Adrenal gland (tissue), 12 donors: Measurements from ENCODE around the gene ANKRD60. TPM values are rescaled to one million over a fixed set of nuclear protein-coding genes. Genes with fewer than 3 reads are reported as not detected.
A peak's percentile ranks its signal among the peaks of the same experiment; 100 is the strongest.

ENCODE experiments used
- DNase-seq, 7 donors: peaks; one replicate each; pipeline ENCODE4 v3.0.0-alpha.2; 2019 to 2020
- H3K27ac ChIP-seq, 5 donors: fragments of 200-600 bp; sonication (generic) in 4 of 5; 1 replicate in 3 of 5; 2 replicates in 2 of 5; pipeline versions ENCODE4 v1.5.1 to v1.8.0; 2016 to 2020; ENCODE audit warnings: mild to moderate bottlenecking in 1 of 5
- H3K27me3 ChIP-seq: fragments of 200-600 bp; 2 replicates; pipeline ENCODE4 v1.8.0; 2021
- H3K36me3 ChIP-seq, 2 donors: fragments of 200-600 bp; replicated peaks in 1 of 2; 1 replicate in 1 of 2; 2 replicates in 1 of 2; pipeline versions ENCODE4 v1.5.1 to v1.8.0; 2018 to 2022
- H3K4me1 ChIP-seq, 2 donors: fragments of 200-600 bp; replicated peaks in 1 of 2; 1 replicate in 1 of 2; 2 replicates in 1 of 2; pipeline versions ENCODE4 v1.5.1 to v1.8.0; 2018 to 2021
- H3K4me3 ChIP-seq, 4 donors: fragments of 200-600 bp; sonication (generic) in 3 of 4; one replicate each; pipeline ENCODE4 v1.5.1; 2016 to 2018
- H3K9me3 ChIP-seq, 3 donors: fragments of 200-600 bp; sonication (generic) in 1 of 3; replicated peaks in 1 of 3; 1 replicate in 2 of 3; 2 replicates in 1 of 3; pipeline versions ENCODE4 v1.5.1 to v1.8.0; 2016 to 2021
- POLR2A ChIP-seq, 2 donors: fragments of 450-650 bp; IDR thresholded peaks; one replicate each; pipeline ENCODE4 v1.6.1; 2017; ENCODE audit warnings: antibody characterized with exemption in 2 of 2, mild to moderate bottlenecking in 2 of 2, moderate library complexity in 1 of 2
- WGBS, 4 donors: extraction: QIAGEN DNeasy Blood & Tissue Kit in 2 of 4; methylation state at CpG; one replicate each; pipeline versions ENCODE4 v1.1.5 to v1.1.7; 2013 to 2017; 5-methylcytosine and 5-hydroxymethylcytosine counted together
- intact Hi-C, 2 donors: fragments of 100-400 bp; cut with DNase I; formaldehyde crosslinking; loops; one replicate each; pipeline versions ENCODE4 v1.14.1 to v1.15.0; 2022 to 2023
- polyA plus RNA-seq, 3 donors: library from polyadenylated mRNA; stranded (reverse); fragments of 200-250 nt in 2 of 3; fragments of 350-450 nt in 1 of 3; fragmentation: Illumina TruSeq in 1 of 3; extraction: RNeasy Lipid Tissue Mini Kit (QIAGEN cat#74804) in 1 of 3; gene quantifications; one replicate each; pipeline ENCODE4 v1.2.3, GENCODE V29; 2013 to 2014
- total RNA-seq, 9 donors: library from RNA; depleted of rRNA in 4 of 9; stranded (reverse); fragments of >200 nt in 4 of 9; fragments of 120-200 nt in 1 of 9; fragmentation: NEBNext Ultra II Directional in 1 of 9; extraction: Animal tissue kit (Norgen Biotek cat#: 25700) in 1 of 9; gene quantifications; one replicate each; pipeline versions ENCODE4 v1.1.0 to v1.2.4, GENCODE V29; 2013 to 2023
- TF ChIP-seq, protein P1 (sequence below), 6 experiments: fragments of 450-650 bp in 4 of 6; fragments of 200-600 bp in 2 of 6; sonication (generic) in 1 of 6; IDR thresholded peaks; 1 replicate in 5 of 6; 2 replicates in 1 of 6; pipeline versions ENCODE4 v1.5.1 to v1.8.0; 2016 to 2021; ENCODE audit warnings: antibody characterized with exemption in 6 of 6, mild to moderate bottlenecking in 2 of 6, moderate library complexity in 1 of 6
- donor health status: healthy with polysubstance abuse.
- donor health status: Bipolar disorder and iron deficiency.
- donor health status: DM: yes; HTN: yes; CAD: no.
- donor health status: DM: no; HTN: no; CAD: no.
- donor health status: DM: no; HTN: no; CAD: no.
- donor health status: DM: yes; HTN: yes; CAD: no.

Gene ANKRD60
- total and polyA plus RNA-seq, 12 donors = not detected

DNA sequence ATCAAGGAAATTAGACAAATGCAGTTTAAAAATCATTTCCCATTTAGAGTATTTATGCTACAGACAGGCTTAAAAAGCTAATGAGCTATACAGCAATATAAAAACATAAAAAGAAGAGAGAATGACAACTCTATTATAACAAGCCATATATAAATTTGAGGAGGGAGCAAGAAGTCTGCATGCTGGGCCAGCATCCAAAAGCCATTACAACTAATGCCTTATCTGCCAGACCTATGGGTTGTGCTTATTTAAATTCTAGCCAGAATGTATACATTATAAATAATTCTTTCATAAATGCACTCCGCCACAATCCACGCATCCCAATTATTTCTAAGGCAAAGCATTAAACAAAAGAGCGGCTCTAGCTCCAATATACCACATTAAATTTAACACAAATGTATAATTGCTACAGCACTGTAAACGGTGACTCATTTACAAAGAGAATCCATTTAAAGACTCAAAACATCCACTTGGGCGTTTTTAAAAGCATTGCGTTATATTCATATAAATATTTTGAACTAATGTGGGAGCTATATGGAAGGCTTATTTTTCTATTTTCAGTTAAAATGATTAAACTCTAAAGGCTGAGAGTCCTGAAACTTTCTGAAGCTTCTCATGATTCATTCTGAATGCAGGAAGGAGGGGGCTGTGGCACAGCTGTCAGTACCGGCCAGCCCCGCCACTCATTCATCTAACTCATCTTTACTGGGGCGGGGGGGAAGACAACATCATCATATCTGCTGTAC lies 43.3 kb upstream of the ANKRD60 start:
- intact Hi-C loops = no loop called here
- Histone ChIP-seq H3K4me1 (peaks cover 0 to 7% of the 10 kb centered on the region in 2 donors), H3K36me3 (peaks cover 0 to 11% of the 10 kb centered on the region in 2 donors), H3K27me3 (no peaks in the 10 kb centered on the region), H3K9me3 (no peaks in the 10 kb centered on the region), H3K27ac (no peak overlapping the region), H3K4me3 (no peak overlapping the region)
- TF ChIP-seq, protein P1, sequence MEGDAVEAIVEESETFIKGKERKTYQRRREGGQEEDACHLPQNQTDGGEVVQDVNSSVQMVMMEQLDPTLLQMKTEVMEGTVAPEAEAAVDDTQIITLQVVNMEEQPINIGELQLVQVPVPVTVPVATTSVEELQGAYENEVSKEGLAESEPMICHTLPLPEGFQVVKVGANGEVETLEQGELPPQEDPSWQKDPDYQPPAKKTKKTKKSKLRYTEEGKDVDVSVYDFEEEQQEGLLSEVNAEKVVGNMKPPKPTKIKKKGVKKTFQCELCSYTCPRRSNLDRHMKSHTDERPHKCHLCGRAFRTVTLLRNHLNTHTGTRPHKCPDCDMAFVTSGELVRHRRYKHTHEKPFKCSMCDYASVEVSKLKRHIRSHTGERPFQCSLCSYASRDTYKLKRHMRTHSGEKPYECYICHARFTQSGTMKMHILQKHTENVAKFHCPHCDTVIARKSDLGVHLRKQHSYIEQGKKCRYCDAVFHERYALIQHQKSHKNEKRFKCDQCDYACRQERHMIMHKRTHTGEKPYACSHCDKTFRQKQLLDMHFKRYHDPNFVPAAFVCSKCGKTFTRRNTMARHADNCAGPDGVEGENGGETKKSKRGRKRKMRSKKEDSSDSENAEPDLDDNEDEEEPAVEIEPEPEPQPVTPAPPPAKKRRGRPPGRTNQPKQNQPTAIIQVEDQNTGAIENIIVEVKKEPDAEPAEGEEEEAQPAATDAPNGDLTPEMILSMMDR (IDR thresholded peaks at IDR 0.05) = no peak
- TF ChIP-seq POLR2A (IDR thresholded peaks at IDR 0.05) = no peak
- DNase-seq = no peak
- WGBS, 4 donors = 91 to 93% (median 92%) methylated on average over 9 of the region's 9 CpGs

- Histone ChIP-seq H3K4me1 (peaks cover 0 to 7% of the 10 kb centered on the region in 2 donors), H3K36me3 (peaks cover 0 to 18% of the 10 kb centered on the region in 2 donors), H3K4me3 (no peak overlapping the region), H3K27ac (no peak overlapping the region), H3K27me3 (no peaks in the 10 kb centered on the region), H3K9me3 (no peaks in the 10 kb centered on the region)
- 65 to 76% (median 69%) methylated on average over 10 to 13 of the region's 13 CpGs for whole genome bisulfite sequencing, 4 donors
- no peak for DNase-seq
- intact Hi-C loops = no loop called here
- TF ChIP-seq, protein P1 (IDR thresholded peaks at IDR 0.05) = no peak
- TF ChIP-seq POLR2A (IDR thresholded peaks at IDR 0.05) = no peak
Observed at GRCh38 chr20:58268936-58269619, 40.6 kb upstream of the ANKRD60 start.

- 59 to 82% (median 69%) methylated on average over 7 of the region's 7 CpGs for WGBS, 4 donors
- Histone ChIP-seq H3K27me3 (no peaks in the 10 kb centered on the region), H3K4me3 (no peak overlapping the region), H3K36me3 (peaks cover 0 to 18% of the 10 kb centered on the region in 2 donors), H3K27ac (peak overlapping the region in 1 of 5 donors; percentile 40), H3K9me3 (no peaks in the 10 kb centered on the region), H3K4me1 (peaks cover 0 to 7% of the 10 kb centered on the region in 2 donors)
- intact Hi-C loops = no loop called here
- peak in 4 of 7 donors; percentile 41 to 64 (median 51) for DNase-seq
- TF ChIP-seq POLR2A (IDR thresholded peaks at IDR 0.05) = no peak
- TF ChIP-seq, protein P1 (IDR thresholded peaks at IDR 0.05) = no peak
Observed at GRCh38 chr20:58268421-58268821, 40.0 kb upstream of the ANKRD60 start.

GRCh38 chr20:58267389-58268215 lies 39.1 kb upstream of the ANKRD60 start:
- no peak for DNase-seq
- no peak for TF ChIP-seq POLR2A (IDR thresholded peaks at IDR 0.05)
- TF ChIP-seq, protein P1 (IDR thresholded peaks at IDR 0.05) = no peak
- 82 to 96% (median 86%) methylated on average over 9 of the region's 9 CpGs for WGBS, 4 donors
- Histone ChIP-seq H3K4me1 (peaks cover 0 to 7% of the 10 kb centered on the region in 2 donors), H3K36me3 (peaks cover 0 to 18% of the 10 kb centered on the region in 2 donors), H3K9me3 (no peaks in the 10 kb centered on the region), H3K27ac (no peak overlapping the region), H3K4me3 (no peak overlapping the region), H3K27me3 (no peaks in the 10 kb centered on the region)
- intact Hi-C loops = no loop called here
